Activated naive CD4-positive, alpha-beta T cell treated with anti-CD3 and anti-CD28 coated beads for 36 hours (primary cell): ENCODE results near the gene RAB6B. TPM values are rescaled to one million over a fixed set of nuclear protein-coding genes. Genes with fewer than 3 reads are reported as not detected.

Source experiments
- CTCF ChIA-PET: fragments of 350-600 bp; sonication (Branson Sonifier 250); formaldehyde crosslinking; loops from one replicate; lab custom pipeline; 2021; ENCODE audit warnings: antibody characterized with exemption; lab: Charles Lee
- DNase-seq: peaks from one replicate; pipeline ENCODE4 v3.0.0-alpha.2; 2020
- H3K27ac Mint-ChIP-seq: one replicate; pipeline ENCODE4 v1.8.0; 2021; ENCODE audit warnings: mild to moderate bottlenecking, mixed read lengths
- H3K27me3 Mint-ChIP-seq: one replicate; pipeline ENCODE4 v1.8.0; 2021; ENCODE audit warnings: low read depth, mixed read lengths
- H3K36me3 Mint-ChIP-seq: one replicate; pipeline ENCODE4 v1.8.0; 2021; ENCODE audit warnings: low read depth, mixed read lengths
- H3K4me1 Mint-ChIP-seq: one replicate; pipeline ENCODE4 v1.8.0; 2021; ENCODE audit warnings: low read depth, mixed read lengths
- H3K4me3 Mint-ChIP-seq: one replicate; pipeline ENCODE4 v1.8.0; 2021; ENCODE audit warnings: mild to moderate bottlenecking, moderate library complexity, mixed read lengths
- H3K9me3 Mint-ChIP-seq: one replicate; pipeline ENCODE4 v1.8.0; 2021; ENCODE audit warnings: mixed read lengths
- intact Hi-C: fragments of 100-400 bp; cut with micrococcal nuclease; formaldehyde crosslinking; loops from one replicate; pipeline ENCODE4 v1.15.1; 2023
- total RNA-seq, 2 experiments: library from RNA; stranded (reverse); gene quantifications; one replicate each; pipeline ENCODE4 v1.2.3, GENCODE V29; 2021

The RAB6B gene
- total RNA-seq, 2 experiments from 2014 or later, result not detected

- Mint-ChIP-seq H3K4me1 (peaks cover under 1% of the 10 kb centered on the region), H3K4me3 (no peak overlapping the region), H3K9me3 (no peaks in the 10 kb centered on the region), H3K36me3 (no peaks in the 10 kb centered on the region), H3K27me3 (no peaks in the 10 kb centered on the region), H3K27ac (no peak overlapping the region)
- intact Hi-C loops, result loop anchor here (10.0 kb wide), 1 partner anchor 438 kb away; the partner anchor contains the start of gene AMOTL2
- CTCF ChIA-PET, result no interaction called here
- DNase-seq, result no peak
These were observed 41.5 kb upstream of the RAB6B start for GRCh38 chr3:133937061-133937686.

- no peaks in the 10 kb centered on the region for H3K9me3 Mint-ChIP-seq
- no peaks in the 10 kb centered on the region for H3K27me3 Mint-ChIP-seq
- no peak for DNase-seq
- H3K4me3 Mint-ChIP-seq, result no peak overlapping the region
- H3K4me1 Mint-ChIP-seq, result no peaks in the 10 kb centered on the region
- H3K27ac Mint-ChIP-seq, result no peak overlapping the region
- H3K36me3 Mint-ChIP-seq, result no peaks in the 10 kb centered on the region
- CTCF ChIA-PET, result interaction anchor here (0.6 to 0.8 kb wide), 2 partner anchors 8 to 11 kb away, joined by 3 read pairs; no protein-coding TSS in a partner anchor
- intact Hi-C loops, result loop anchor here (10.0 kb wide), 1 partner anchor 439 kb away; the partner anchor contains the start of gene AMOTL2
These were observed 40.4 kb upstream of the RAB6B start for GRCh38 chr3:133935843-133936769.

GRCh38 chr3:133934996-133935842, 39.5 kb upstream of the RAB6B start:
- H3K27ac Mint-ChIP-seq, result no peak overlapping the region
- DNase-seq, result no peak
- H3K4me1 Mint-ChIP-seq, result no peaks in the 10 kb centered on the region
- no peaks in the 10 kb centered on the region for H3K9me3 Mint-ChIP-seq
- intact Hi-C loops, result loop anchor here (5.0 to 10.0 kb wide), 2 partner anchors 262 to 440 kb away; partner anchors contain the start of gene AMOTL2
- no peaks in the 10 kb centered on the region for H3K36me3 Mint-ChIP-seq
- CTCF ChIA-PET, result no interaction called here
- H3K4me3 Mint-ChIP-seq, result no peak overlapping the region
- no peaks in the 10 kb centered on the region for H3K27me3 Mint-ChIP-seq

GRCh38 chr3:133934073-133934970, 38.6 kb upstream of the RAB6B start:
- intact Hi-C loops, result loop anchor here (5.0 to 10.0 kb wide), 2 partner anchors 263 to 440 kb away; partner anchors contain the start of gene AMOTL2
- no peaks in the 10 kb centered on the region for H3K4me1 Mint-ChIP-seq
- CTCF ChIA-PET, result no interaction called here
- no peak overlapping the region for H3K27ac Mint-ChIP-seq
- no peaks in the 10 kb centered on the region for H3K27me3 Mint-ChIP-seq
- H3K4me3 Mint-ChIP-seq, result no peak overlapping the region
- no peaks in the 10 kb centered on the region for H3K36me3 Mint-ChIP-seq
- no peak for DNase-seq
- H3K9me3 Mint-ChIP-seq, result no peaks in the 10 kb centered on the region

GRCh38 chr3:133933097-133934024, 37.7 kb upstream of the RAB6B start:
- no peak overlapping the region for H3K27ac Mint-ChIP-seq

GRCh38 chr3:133932009-133932408, 36.3 kb upstream of the RAB6B start:
- intact Hi-C loops, result loop anchor here (5.0 to 10.0 kb wide), 2 partner anchors 265 to 443 kb away; partner anchors contain the start of gene AMOTL2
- Mint-ChIP-seq H3K36me3 (no peaks in the 10 kb centered on the region), H3K4me1 (peaks cover 6% of the 10 kb centered on the region), H3K27ac (no peak overlapping the region), H3K4me3 (no peak overlapping the region), H3K27me3 (peaks cover 2% of the 10 kb centered on the region), H3K9me3 (no peaks in the 10 kb centered on the region)
- CTCF ChIA-PET, result interaction anchor here (1.1 kb wide), 1 partner anchor 542 kb away, joined by 3 read pairs; no protein-coding TSS in a partner anchor
- DNase-seq, result no peak

More at GRCh38 chr3:133933097-133934024, 37.7 kb upstream of the RAB6B start:
- no peaks in the 10 kb centered on the region for H3K9me3 Mint-ChIP-seq
- H3K4me1 Mint-ChIP-seq, result no peaks in the 10 kb centered on the region
- no peak for DNase-seq
- no peak overlapping the region for H3K4me3 Mint-ChIP-seq
- no peaks in the 10 kb centered on the region for H3K27me3 Mint-ChIP-seq
- CTCF ChIA-PET, result interaction anchor here (1.1 kb wide), 1 partner anchor 540 kb away, joined by 3 read pairs; no protein-coding TSS in a partner anchor
- H3K36me3 Mint-ChIP-seq, result no peaks in the 10 kb centered on the region
- intact Hi-C loops, result loop anchor here (5.0 to 10.0 kb wide), 2 partner anchors 264 to 441 kb away; partner anchors contain the start of gene AMOTL2

GRCh38 chr3:133931084-133931483, 35.4 kb upstream of the RAB6B start:
- peaks cover 2% of the 10 kb centered on the region for H3K27me3 Mint-ChIP-seq
- H3K27ac Mint-ChIP-seq, result no peak overlapping the region
- intact Hi-C loops, result loop anchor here (2.0 to 10.0 kb wide), 3 partner anchors 266 to 444 kb away; partner anchors contain the start of gene AMOTL2
- peaks cover 6% of the 10 kb centered on the region for H3K4me1 Mint-ChIP-seq
- DNase-seq, result no peak
- H3K4me3 Mint-ChIP-seq, result no peak overlapping the region
- H3K36me3 Mint-ChIP-seq, result no peaks in the 10 kb centered on the region
- no peaks in the 10 kb centered on the region for H3K9me3 Mint-ChIP-seq
- CTCF ChIA-PET, result interaction anchor here (1.3 kb wide), 1 partner anchor 1205 kb away, joined by 3 read pairs; no protein-coding TSS in a partner anchor

- H3K27me3 Mint-ChIP-seq, result peaks cover 2% of the 10 kb centered on the region
- H3K27ac Mint-ChIP-seq, result no peak overlapping the region
- H3K4me1 Mint-ChIP-seq, result peaks cover 6% of the 10 kb centered on the region
- intact Hi-C loops, result loop anchor here (1.0 to 10.0 kb wide), 5 partner anchors 267 to 544 kb away; partner anchors contain the start of gene AMOTL2
- no peaks in the 10 kb centered on the region for H3K36me3 Mint-ChIP-seq
- no peak for DNase-seq
- no peak overlapping the region for H3K4me3 Mint-ChIP-seq
- H3K9me3 Mint-ChIP-seq, result no peaks in the 10 kb centered on the region
- CTCF ChIA-PET, result interaction anchor here (1.3 kb wide), 1 partner anchor 1205 kb away, joined by 3 read pairs; no protein-coding TSS in a partner anchor
These were observed 34.8 kb upstream of the RAB6B start for GRCh38 chr3:133930341-133930933.

- peaks cover 2% of the 10 kb centered on the region for H3K27me3 Mint-ChIP-seq
- no peaks in the 10 kb centered on the region for H3K9me3 Mint-ChIP-seq
- DNase-seq, result no peak
- intact Hi-C loops, result loop anchor here (5.0 to 10.0 kb wide), 6 partner anchors 62 to 1207 kb away; partner anchors contain the start of genes ANAPC13, CDV3, CEP63 and NPHP3
- H3K4me1 Mint-ChIP-seq, result peaks cover 6% of the 10 kb centered on the region
- H3K27ac Mint-ChIP-seq, result no peak overlapping the region
- no peak overlapping the region for H3K4me3 Mint-ChIP-seq
- H3K36me3 Mint-ChIP-seq, result no peaks in the 10 kb centered on the region
- CTCF ChIA-PET, result interaction anchor here (0.6 to 2.5 kb wide), 3 partner anchors 111 to 148 kb away, joined by 3 to 17 read pairs (median 4); no protein-coding TSS in a partner anchor
These were observed 33.4 kb upstream of the RAB6B start for GRCh38 chr3:133928903-133929607.
